ENCODE data around the gene TMEM80. TPM values are rescaled to one million over a fixed set of nuclear protein-coding genes. Genes with fewer than 3 reads are reported as not detected.
A peak's percentile ranks its signal among the peaks of the same experiment; 100 is the strongest.

The TMEM80 gene
- total and polyA plus RNA-seq, 12 donors, result 11.1 to 85.3 (median 32.8) TPM

- Histone ChIP-seq H3K9me3 (replicated peaks in 1 of 3) (no peaks in the 10 kb centered on the region), H3K4me3 (no peak overlapping the region), H3K4me1 (replicated peaks in 1 of 2) (no peaks in the 10 kb centered on the region), H3K27me3 (no peaks in the 10 kb centered on the region), H3K27ac (no peak overlapping the region), H3K36me3 (replicated peaks in 1 of 2) (peaks cover 0 to 32% of the 10 kb centered on the region in 2 donors)
- no peak for DNase-seq
- intact Hi-C loops (cut with DNase I), result no loop called here
- 92 to 95% (median 94%) methylated on average over 8 of the region's 8 CpGs for WGBS, 4 donors
- no peak for TF ChIP-seq POLR2A (IDR thresholded peaks at IDR 0.05)
- no peak for TF ChIP-seq CTCF (IDR thresholded peaks at IDR 0.05)
Observed at GRCh38 chr11:673866-674265, 21.8 kb upstream of the TMEM80 start.

- no peak for DNase-seq
- intact Hi-C loops (cut with DNase I), result no loop called here
- TF ChIP-seq CTCF (IDR thresholded peaks at IDR 0.05) (no peak), POLR2A (IDR thresholded peaks at IDR 0.05) (no peak)
- H3K4me3 ChIP-seq, result no peak overlapping the region
- WGBS, 4 donors, result 87 to 92% (median 91%) methylated on average over 14 to 17 of the region's 17 CpGs
- H3K27ac ChIP-seq, result no peak overlapping the region
- no peaks in the 10 kb centered on the region for H3K27me3 ChIP-seq
- H3K4me1 ChIP-seq (replicated peaks in 1 of 2), result no peaks in the 10 kb centered on the region
- peaks cover 0 to 35% of the 10 kb centered on the region in 2 donors for H3K36me3 ChIP-seq (replicated peaks in 1 of 2)
- H3K9me3 ChIP-seq (replicated peaks in 1 of 3), result no peaks in the 10 kb centered on the region
Observed at GRCh38 chr11:674406-674805, 21.2 kb upstream of the TMEM80 start.

- H3K27me3 ChIP-seq, result no peaks in the 10 kb centered on the region
- no peak overlapping the region for H3K4me3 ChIP-seq
- no peak overlapping the region for H3K27ac ChIP-seq
- no peaks in the 10 kb centered on the region for H3K9me3 ChIP-seq (replicated peaks in 1 of 3)
- DNase-seq, result no peak
- H3K4me1 ChIP-seq (replicated peaks in 1 of 2), result peaks cover 4 to 14% of the 10 kb centered on the region in 2 donors
- peaks cover 0 to 47% of the 10 kb centered on the region in 2 donors for H3K36me3 ChIP-seq (replicated peaks in 1 of 2)
- intact Hi-C loops (cut with DNase I), result no loop called here
- TF ChIP-seq POLR2A (IDR thresholded peaks at IDR 0.05) (no peak), CTCF (IDR thresholded peaks at IDR 0.05) (no peak)
- WGBS, 4 donors, result 93 to 100% (median 95%) methylated on average over 3 of the region's 3 CpGs
Observed at GRCh38 chr11:678297-678696, 17.3 kb upstream of the TMEM80 start.

- intact Hi-C loops (cut with DNase I), result no loop called here
- TF ChIP-seq POLR2A (IDR thresholded peaks at IDR 0.05) (no peak), CTCF (IDR thresholded peaks at IDR 0.05) (no peak)
- DNase-seq, result no peak
- Histone ChIP-seq H3K4me1 (replicated peaks in 1 of 2) (peaks cover 4 to 14% of the 10 kb centered on the region in 2 donors), H3K4me3 (no peak overlapping the region), H3K27me3 (no peaks in the 10 kb centered on the region), H3K9me3 (replicated peaks in 1 of 3) (no peaks in the 10 kb centered on the region), H3K27ac (peak overlapping the region in 3 of 5 donors; percentile 47 to 76 (median 56)), H3K36me3 (replicated peaks in 1 of 2) (peaks cover 0 to 46% of the 10 kb centered on the region in 2 donors)
- 77 to 82% (median 82%) methylated on average over 30 to 36 of the region's 36 CpGs for WGBS, 4 donors
Observed at GRCh38 chr11:679271-680207, 16.1 kb upstream of the TMEM80 start.

All from adrenal gland (tissue), 12 donors.